Measurements from ENCODE around the gene UNC79. TPM values are rescaled to one million over a fixed set of nuclear protein-coding genes. Genes with fewer than 3 reads are reported as not detected.

The UNC79 gene
- total and polyA plus RNA-seq, 10 of the 15 experiments (the other 5 are each of a cell fraction or from before 2014, with no cell fraction given), result 0.04 to 0.29 (median 0.14) TPM

DNA sequence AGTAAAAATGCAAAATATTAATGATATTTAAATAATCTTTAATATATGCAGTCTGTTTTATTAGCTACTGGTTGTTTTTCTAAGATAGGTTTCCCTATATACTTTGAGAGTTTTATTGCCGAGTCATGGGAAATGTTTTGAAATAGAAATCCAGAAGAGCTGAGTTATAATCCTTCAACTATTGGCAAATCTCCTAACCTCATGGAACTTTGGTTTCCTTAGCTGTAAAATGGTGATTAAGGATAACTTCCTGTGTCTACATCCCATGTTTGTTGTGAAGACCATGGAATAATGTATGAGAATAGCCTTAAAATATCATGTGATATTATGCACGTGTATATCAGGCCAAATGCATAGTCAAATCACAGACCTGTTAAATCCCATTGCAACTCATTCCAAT is 51.0 kb downstream of the UNC79 start:
- FAIRE-seq, result no peak
- CTCF ChIA-PET, result interaction anchor here (0.6 to 1.1 kb wide), 2 partner anchors 67 to 183 kb away, joined by 3 read pairs; no protein-coding TSS in a partner anchor
- intact Hi-C loops (cut with micrococcal nuclease; ENCODE audit: unreplicated experiment), result no loop called here

More for the DNA sequence above, 51.0 kb downstream of the UNC79 start:
- Histone ChIP-seq H3K4me1 (ENCODE audit: control insufficient read depth, insufficient read depth, low read length) (no peaks in the 10 kb centered on the region), H3K9me3 (replicated peaks; ENCODE audit: control insufficient read depth, insufficient read depth, low read length) (no peaks in the 10 kb centered on the region), H3K4me2 (ENCODE audit: control insufficient read depth, insufficient read depth) (no peak overlapping the region), H3K27ac (ENCODE audit: control insufficient read depth, insufficient read depth) (no peak overlapping the region), H4K20me1 (ENCODE audit: control insufficient read depth, insufficient read depth) (no peaks in the 10 kb centered on the region), H3K27me3 (replicated peaks in 1 of 2; ENCODE audit: control insufficient read depth in 2 of 2, insufficient read depth in 2 of 2, low read length in 1 of 2) (no peaks in the 10 kb centered on the region), H3K79me2 (ENCODE audit: control insufficient read depth, insufficient read depth, low read length) (no peaks in the 10 kb centered on the region), H3K9ac (ENCODE audit: control insufficient read depth, insufficient read depth, low read length) (no peak overlapping the region), H2AFZ (ENCODE audit: control insufficient read depth, low read depth, low read length) (no peak overlapping the region), H3K36me3 (ENCODE audit: control insufficient read depth in 2 of 2, insufficient read depth in 2 of 2, low read length in 1 of 2) (no peaks in the 10 kb centered on the region), H3K4me3 (no peak overlapping the region)
- in situ Hi-C loops (cut with MboI), result no loop called here
- ATAC-seq (no peak), DNase-seq (ENCODE audit: low read depth, low spot score) (no peak)
- WGBS (ENCODE audit: insufficient coverage, insufficient replicate concordance, low lambda C conversion rate, missing lambda C conversion rate), result 3% methylated on average over 2 of the region's 2 CpGs
- SMC1A ChIA-PET (ENCODE audit: uncharacterized antibody, unreplicated experiment), result interaction anchor here (1.1 to 1.5 kb wide), 2 partner anchors 13 to 52 kb away, joined by 5 read pairs; no protein-coding TSS in a partner anchor
- TF ChIP-seq HDAC2 (IDR thresholded peaks at IDR 0.05) (no peak), RAD51 (IDR thresholded peaks at IDR 0.05) (no peak), ZBTB4 (CRISPR knock-in tag; IDR thresholded peaks at IDR 0.05) (no peak), KLF5 (IDR thresholded peaks at IDR 0.05; ENCODE audit: partially characterized antibody) (no peak), TCF7 (IDR thresholded peaks at IDR 0.05; ENCODE audit: borderline replicate concordance) (no peak), NR2C2 (IDR thresholded peaks at IDR 0.05; ENCODE audit: borderline replicate concordance, control insufficient read depth, insufficient read length, low read depth) (no peak), USF2 (IDR thresholded peaks at IDR 0.05; ENCODE audit: borderline replicate concordance, low read depth, low read length) (no peak), ZNF274 (IDR thresholded peaks at IDR 0.05; ENCODE audit: insufficient read depth, insufficient read length) (no peak), ETV6 (conservative IDR thresholded peaks at IDR 0.05 in 1 of 2, IDR thresholded peaks at IDR 0.05 in 1 of 2; ENCODE audit: borderline replicate concordance in 1 of 2, low read depth in 1 of 2) (no peak), SREBF1 (IDR thresholded peaks at IDR 0.05; ENCODE audit: low read length) (no peak), PAX8 (IDR thresholded peaks at IDR 0.05) (no peak), RBBP5 (conservative IDR thresholded peaks at IDR 0.05) (no peak), TBL1XR1 (IDR thresholded peaks at IDR 0.05; ENCODE audit: low read depth, low read length) (no peak)
- TF ChIP-seq, protein P1, sequence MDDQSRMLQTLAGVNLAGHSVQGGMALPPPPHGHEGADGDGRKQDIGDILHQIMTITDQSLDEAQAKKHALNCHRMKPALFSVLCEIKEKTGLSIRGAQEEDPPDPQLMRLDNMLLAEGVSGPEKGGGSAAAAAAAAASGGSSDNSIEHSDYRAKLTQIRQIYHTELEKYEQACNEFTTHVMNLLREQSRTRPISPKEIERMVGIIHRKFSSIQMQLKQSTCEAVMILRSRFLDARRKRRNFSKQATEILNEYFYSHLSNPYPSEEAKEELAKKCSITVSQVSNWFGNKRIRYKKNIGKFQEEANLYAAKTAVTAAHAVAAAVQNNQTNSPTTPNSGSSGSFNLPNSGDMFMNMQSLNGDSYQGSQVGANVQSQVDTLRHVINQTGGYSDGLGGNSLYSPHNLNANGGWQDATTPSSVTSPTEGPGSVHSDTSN (IDR thresholded peaks at IDR 0.05; ENCODE audit: insufficient replicate concordance, low read depth, low read length), result no peak
- TF ChIP-seq, protein P2, sequence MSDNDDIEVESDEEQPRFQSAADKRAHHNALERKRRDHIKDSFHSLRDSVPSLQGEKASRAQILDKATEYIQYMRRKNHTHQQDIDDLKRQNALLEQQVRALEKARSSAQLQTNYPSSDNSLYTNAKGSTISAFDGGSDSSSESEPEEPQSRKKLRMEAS (IDR thresholded peaks at IDR 0.05; ENCODE audit: low read depth, low read length), result no peak
- RAD21 ChIA-PET (ENCODE audit: unreplicated experiment), result interaction anchor here (0.8 kb wide), 1 partner anchor 52 kb away, joined by 3 read pairs; no protein-coding TSS in a partner anchor
- no TSS peak for BruUV-seq (replicated peaks)
- POLR2A ChIA-PET, result no interaction called here
